HepG2 (cell line): ENCODE measurements around the gene HLA-DMB. TPM values are rescaled to one million over a fixed set of nuclear protein-coding genes. Genes with fewer than 3 reads are reported as not detected.
A peak's percentile ranks its signal among the peaks of the same experiment; 100 is the strongest.

Source experiments
- ATF7 ChIP-seq, 2 experiments: fragments of 450-650 bp in 1 of 2; sonication (generic) in 1 of 2; formaldehyde crosslinking in 1 of 2; IDR thresholded peaks; 2 replicates each; pipeline versions ENCODE4 v1.4.0 to v1.6.1; 2016 to 2020; ENCODE audit warnings: antibody characterized with exemption in 1 of 2, mild to moderate bottlenecking in 1 of 2, missing genetic modification reagents in 1 of 2
- CC2D1A ChIP-seq: sonication (generic); formaldehyde crosslinking; IDR thresholded peaks from 2 replicates; pipeline ENCODE4 v1.8.1; 2023; ENCODE audit warnings: mild to moderate bottlenecking, missing genetic modification reagents
- CERS6 ChIP-seq: sonication (generic); formaldehyde crosslinking; IDR thresholded peaks from 2 replicates; pipeline ENCODE4 v1.5.0; 2020; ENCODE audit warnings: missing genetic modification reagents
- DPF2 ChIP-seq: sonication (generic); formaldehyde crosslinking; IDR thresholded peaks from 2 replicates; pipeline ENCODE4 v1.4.0; 2020; ENCODE audit warnings: mild to moderate bottlenecking, low read depth, missing genetic modification reagents, borderline replicate concordance
- E2F1 ChIP-seq: sonication (generic); formaldehyde crosslinking; IDR thresholded peaks from 2 replicates; pipeline ENCODE4 v1.5.0; 2020; ENCODE audit warnings: missing genetic modification reagents
- HES4 ChIP-seq: sonication (generic); formaldehyde crosslinking; IDR thresholded peaks from 2 replicates; pipeline ENCODE4 v1.9.0; 2021; ENCODE audit warnings: mild to moderate bottlenecking, missing genetic modification reagents, borderline replicate concordance
- HNRNPK ChIP-seq: fragments of 200-400 bp; formaldehyde crosslinking; IDR thresholded peaks from 2 replicates; pipeline ENCODE4 v1.6.1; 2018; ENCODE audit warnings: low read length, low read depth, moderate library complexity, mild to moderate bottlenecking; ENCODE audit not compliant: poor library complexity, severe bottlenecking
- JUNB ChIP-seq: sonication (generic); formaldehyde crosslinking; IDR thresholded peaks from 2 replicates; pipeline ENCODE4 v1.8.0; 2022; ENCODE audit warnings: missing genetic modification reagents, mild to moderate bottlenecking, borderline replicate concordance
- NFYB ChIP-seq: sonication (generic); formaldehyde crosslinking; IDR thresholded peaks from 2 replicates; pipeline ENCODE4 v1.4.0; 2020; ENCODE audit warnings: missing genetic modification reagents
- POLR2AphosphoS2 ChIP-seq: IDR thresholded peaks from 2 replicates; pipeline ENCODE4 v1.6.1; 2011; ENCODE audit warnings: low read depth, low read length, improper control_type of control experiment
- POLR2G ChIP-seq: fragments of 200-400 bp; formaldehyde crosslinking; IDR thresholded peaks from 2 replicates; pipeline ENCODE4 v1.6.1; 2018; ENCODE audit warnings: mild to moderate bottlenecking, low read depth, low read length, moderate library complexity
- RFX5 ChIP-seq: IDR thresholded peaks from 2 replicates; pipeline ENCODE4 v1.6.1; 2011; ENCODE audit warnings: low read depth, low read length, improper control_type of control experiment
- SYNCRIP ChIP-seq: fragments of 200-400 bp; formaldehyde crosslinking; IDR thresholded peaks from 2 replicates; pipeline ENCODE4 v1.6.1; 2018; ENCODE audit warnings: mild to moderate bottlenecking, low read depth, low read length; ENCODE audit not compliant: insufficient read depth
- TCF7 ChIP-seq: sonication (generic); IDR thresholded peaks from 2 replicates; pipeline ENCODE4 v1.6.1; 2016; ENCODE audit warnings: antibody characterized with exemption, low read depth
- TCF7L2 ChIP-seq: IDR thresholded peaks from 2 replicates; pipeline ENCODE4 v1.6.1; 2011; ENCODE audit warnings: mild to moderate bottlenecking, low read depth, low read length, moderate library complexity
- TMF1 ChIP-seq: sonication (generic); formaldehyde crosslinking; IDR thresholded peaks from 2 replicates; pipeline ENCODE4 v1.8.1; 2022; ENCODE audit warnings: low read depth, missing genetic modification reagents
- YEATS4 ChIP-seq: sonication (generic); formaldehyde crosslinking; IDR thresholded peaks from 2 replicates; pipeline ENCODE4 v1.4.0; 2020; ENCODE audit warnings: missing genetic modification reagents, borderline replicate concordance
- ZNF264 ChIP-seq: sonication (generic); formaldehyde crosslinking; IDR thresholded peaks from 2 replicates; pipeline ENCODE4 v1.4.0; 2020; ENCODE audit warnings: missing genetic modification reagents
- ZNF468 ChIP-seq: sonication (generic); formaldehyde crosslinking; IDR thresholded peaks from 2 replicates; pipeline ENCODE4 v1.8.0; 2022; ENCODE audit warnings: mild to moderate bottlenecking, moderate library complexity, missing genetic modification reagents
- ZNF530 ChIP-seq: sonication (generic); formaldehyde crosslinking; IDR thresholded peaks from 2 replicates; pipeline ENCODE4 v1.5.0; 2020; ENCODE audit warnings: low read depth, mild to moderate bottlenecking, missing genetic modification reagents
- ZNF572 ChIP-seq: sonication (generic); formaldehyde crosslinking; IDR thresholded peaks from 2 replicates; pipeline ENCODE4 v1.5.1; 2020; ENCODE audit warnings: mild to moderate bottlenecking, missing genetic modification reagents
- ZNF574 ChIP-seq: sonication (generic); formaldehyde crosslinking; IDR thresholded peaks from 2 replicates; pipeline ENCODE4 v1.4.0; 2020; ENCODE audit warnings: missing genetic modification reagents
- ZNF577 ChIP-seq: sonication (generic); formaldehyde crosslinking; IDR thresholded peaks from 2 replicates; pipeline ENCODE4 v1.4.0; 2020; ENCODE audit warnings: mild to moderate bottlenecking, low read depth, missing genetic modification reagents, borderline replicate concordance
- ZNF644 ChIP-seq: IDR thresholded peaks from 2 replicates; pipeline ENCODE4 v1.6.1; 2016; ENCODE audit warnings: low read depth
- ZNF746 ChIP-seq: sonication (generic); formaldehyde crosslinking; IDR thresholded peaks from 2 replicates; pipeline ENCODE4 v1.8.0; 2022; ENCODE audit warnings: mild to moderate bottlenecking, missing genetic modification reagents
- ZSCAN12 ChIP-seq: sonication (generic); formaldehyde crosslinking; IDR thresholded peaks from 2 replicates; pipeline ENCODE4 v1.9.0; 2021; ENCODE audit warnings: mild to moderate bottlenecking, missing genetic modification reagents
- polyA plus RNA-seq, 8 experiments: library from polyadenylated mRNA; depleted of rRNA in 3 of 8; stranded (reverse) in 7 of 8; unstranded in 1 of 8; fragments of >200 nt; fragmentation: Illumina TruSeq in 4 of 8; extraction: Trizol in 4 of 8; gene quantifications; 2 replicates each; pipeline versions ENCODE4 v1.2.1 to v1.2.3, GENCODE V29; 2011 to 2016; ENCODE audit warnings: low read depth in 4 of 8, missing spikeins in 1 of 8, mixed read lengths in 1 of 8; ENCODE audit not compliant: insufficient read depth in 1 of 8
- total RNA-seq, 5 experiments: library from RNA; depleted of rRNA; stranded (reverse); fragments of >200 nt; fragmentation: Illumina TruSeq; extraction: Trizol; gene quantifications; 2 replicates each; pipeline ENCODE4 v1.2.3, GENCODE V29; 2016; ENCODE audit warnings: low read depth in 1 of 5

The HLA-DMB gene
- total and polyA plus RNA-seq, 2 of the 13 experiments (the other 11 are each of a cell fraction or from before 2014, with no cell fraction given): not detected

- TF ChIP-seq ZNF574 (CRISPR knock-in tag): 0 out of 2 replicates have a peak, but pooled peaks have one; percentile 8
- no peak for TF ChIP-seq NFYB (CRISPR knock-in tag)
- no peak for TF ChIP-seq ZSCAN12 (CRISPR knock-in tag)
- TF ChIP-seq ATF7 (IDR thresholded peaks at IDR 0.05): no peak
- no peak for TF ChIP-seq ATF7 (CRISPR knock-in tag; IDR thresholded peaks at IDR 0.05)
- no peak for TF ChIP-seq CC2D1A (CRISPR knock-in tag)
- no peak for TF ChIP-seq ZNF530 (CRISPR knock-in tag)
- no peak for TF ChIP-seq RFX5
- TF ChIP-seq CERS6: no peak
- TF ChIP-seq HNRNPK: no peak
- no peak; the same call in 1 of the 2 replicates for TF ChIP-seq ZNF746
- no peak for TF ChIP-seq ZNF468 (CRISPR knock-in tag)
- no peak for TF ChIP-seq DPF2 (CRISPR knock-in tag)
- TF ChIP-seq ZNF644 (CRISPR knock-in tag): no peak
- no peak for TF ChIP-seq TCF7L2
- TF ChIP-seq ZNF577 (CRISPR knock-in tag): no peak
- peak; percentile 87 for TF ChIP-seq POLR2G
- no peak for TF ChIP-seq ZNF572 (CRISPR knock-in tag)
- TF ChIP-seq POLR2AphosphoS2: no peak; the same call in 1 of the 2 replicates
- no peak for TF ChIP-seq SYNCRIP
- no peak for TF ChIP-seq ZNF264 (CRISPR knock-in tag)
- TF ChIP-seq YEATS4 (CRISPR knock-in tag): no peak
- no peak for TF ChIP-seq TCF7
- no peak for TF ChIP-seq E2F1
- TF ChIP-seq JUNB: 0 out of 2 replicates have a peak, but pooled peaks have one; percentile 60
- TF ChIP-seq HES4 (CRISPR knock-in tag): peak; percentile 3
- no peak; the same call in 1 of the 2 replicates for TF ChIP-seq TMF1 (CRISPR knock-in tag)
These were observed 31.7 kb upstream of the HLA-DMB start (continued) for GRCh38 chr6:32972353-32973143.
